Heart left ventricle (tissue), 16 donors: ENCODE data around the gene RNF123. TPM values are rescaled to one million over a fixed set of nuclear protein-coding genes. Genes with fewer than 3 reads are reported as not detected.
A peak's percentile ranks its signal among the peaks of the same experiment; 100 is the strongest.

Source experiments
- ATAC-seq, 4 donors: fragments of 200-7000 bp; cut with Tn5 transposase; one replicate each; pipeline ENCODE4 v1.9.1; 2020 to 2022; ENCODE audit warnings: moderate library complexity in 4 of 4, mild to moderate bottlenecking in 3 of 4, moderate number of reproducible peaks in 1 of 4
- DNase-seq, 5 donors: peaks; one replicate each; pipeline ENCODE4 v3.0.0-alpha.2; 2020
- H3K27ac ChIP-seq, 12 donors: fragments of 200-600 bp; sonication (generic) in 4 of 12; one replicate each; pipeline versions ENCODE4 v1.5.0 to v1.8.0; 2016 to 2022; ENCODE audit warnings: mild to moderate bottlenecking in 2 of 12
- H3K27me3 ChIP-seq, 9 donors: fragments of 200-600 bp; sonication (generic) in 2 of 9; one replicate each; pipeline versions ENCODE4 v1.5.1 to v1.8.0; 2016 to 2022; ENCODE audit warnings: mild to moderate bottlenecking in 3 of 9
- H3K36me3 ChIP-seq, 9 donors: fragments of 200-600 bp; sonication (generic) in 2 of 9; one replicate each; pipeline versions ENCODE4 v1.5.0 to v1.8.0; 2018 to 2022; ENCODE audit warnings: mild to moderate bottlenecking in 2 of 9
- H3K4me1 ChIP-seq, 12 donors: fragments of 200-600 bp; sonication (generic) in 4 of 12; one replicate each; pipeline versions ENCODE4 v1.5.0 to v1.8.0; 2016 to 2022; ENCODE audit warnings: mild to moderate bottlenecking in 3 of 12
- H3K4me3 ChIP-seq, 12 donors: fragments of 200-600 bp; sonication (generic) in 4 of 12; one replicate each; pipeline versions ENCODE4 v1.5.0 to v1.8.0; 2017 to 2022; ENCODE audit warnings: mild to moderate bottlenecking in 9 of 12, moderate library complexity in 4 of 12
- H3K9me3 ChIP-seq, 12 donors: fragments of 200-600 bp; sonication (generic) in 4 of 12; one replicate each; pipeline versions ENCODE4 v1.5.0 to v1.8.0; 2016 to 2022; ENCODE audit warnings: mild to moderate bottlenecking in 1 of 12
- CTCF ChIP-seq, 12 donors: fragments of 200-600 bp; sonication (generic) in 4 of 12; IDR thresholded peaks; one replicate each; pipeline versions ENCODE4 v1.5.0 to v1.8.0; 2018 to 2022; ENCODE audit warnings: antibody characterized with exemption in 12 of 12, mild to moderate bottlenecking in 5 of 12
- POLR2A ChIP-seq, 2 donors: fragments of 450-650 bp; IDR thresholded peaks; one replicate each; pipeline ENCODE4 v1.6.1; 2017; ENCODE audit warnings: antibody characterized with exemption in 2 of 2, mild to moderate bottlenecking in 2 of 2, moderate library complexity in 2 of 2
- WGBS, 4 donors: extraction: QIAGEN DNeasy Blood & Tissue Kit in 2 of 4; methylation state at CpG; one replicate each; pipeline versions ENCODE4 v1.1.5 to v1.1.7; 2013 to 2018; 5-methylcytosine and 5-hydroxymethylcytosine counted together
- intact Hi-C, 10 donors: fragments of 100-400 bp; cut with DNase I; formaldehyde crosslinking; loops; one replicate each; pipeline versions ENCODE4 v1.11.1 to v1.14.2; 2022
- polyA plus RNA-seq, 2 donors: library from polyadenylated mRNA; stranded (reverse); fragments of 200-250 nt; gene quantifications; one replicate each; pipeline ENCODE4 v1.2.3, GENCODE V29; 2013
- total RNA-seq, 9 donors: library from RNA; depleted of rRNA in 2 of 9; stranded (reverse); fragments of >200 nt in 2 of 9; fragmentation: NEBNext Ultra II Directional in 3 of 9; extraction: Animal tissue kit (Norgen Biotek cat#: 25700) in 3 of 9; gene quantifications; one replicate each; pipeline versions ENCODE4 v1.1.0 to v1.2.4, GENCODE V29; 2016 to 2023
- donor health status: ischemic (EF 13 %, LVEDD 7.1; RV severe dilation, severe dysfunction).
- donor health status: healthy with polysubstance abuse.
- donor health status: DM: no; HTN: yes; CAD: no.
- donor health status: DM: no; HTN: no; CAD: no.
- donor health status: ischemic (EF 25% LVEDD 6.9; RV normal size, moderate dysfunction).
- donor health status: ischemic (EF 25% LVEDD 5.7; RV mildly dilated, moderate dysfunction).
- donor health status: healthy.
- donor health status: DM: yes; HTN: yes; CAD: no.
- donor health status: ischemic (EF 35%, LVEDD 5.7; RV mildly dilated, moderate dysfunction).
- donor health status: nonischemic (EF 11% LVEDD 7.7; RV severe dilation, severe dysfunction).
- donor health status: DM: yes; HTN: yes; CAD: no.
- donor health status: PGD.
- donor health status: ischemic (EF 29% LVEDD 5.4; RV normal size, mild dysfunction).
- donor health status: nonischemic (EF 23%, LVEDD 6.1; RV moderate dilation, normal function).

RNF123 gene
- total and polyA plus RNA-seq, 11 donors: 27.7 to 61.4 (median 46.0) TPM

GRCh38 chr3:49712166-49712565, 22.8 kb downstream of the RNF123 start:
- peaks cover 0 to 55% (median 36%) of the 10 kb centered on the region in 9 donors for H3K36me3 ChIP-seq
- H3K27me3 ChIP-seq: no peaks in the 10 kb centered on the region
- DNase-seq (peak in 2 of 5 donors; percentile 1 to 38), ATAC-seq (no peak)
- TF ChIP-seq POLR2A (IDR thresholded peaks at IDR 0.05) (no peak), CTCF (IDR thresholded peaks at IDR 0.05) (no peak)
- H3K27ac ChIP-seq: no peak overlapping the region
- H3K4me1 ChIP-seq: no peaks in the 10 kb centered on the region
- intact Hi-C loops: loop anchor here in 2 of 10 donors (10.0 kb wide), 2 partner anchors 123 to 193 kb away; partner anchors contain the start of gene MST1R (in 1 of the 2)
- no peaks in the 10 kb centered on the region for H3K9me3 ChIP-seq
- H3K4me3 ChIP-seq: no peak overlapping the region
- 91 to 97% (median 95%) methylated on average over 6 to 11 of the region's 11 CpGs for WGBS, 4 donors

- DNase-seq (peak in 2 of 5 donors; percentile 5 to 42), ATAC-seq (no peak)
- Histone ChIP-seq H3K36me3 (peaks cover 0 to 56% (median 34%) of the 10 kb centered on the region in 9 donors), H3K27me3 (no peaks in the 10 kb centered on the region), H3K4me1 (no peaks in the 10 kb centered on the region), H3K4me3 (no peak overlapping the region), H3K27ac (no peak overlapping the region), H3K9me3 (no peaks in the 10 kb centered on the region)
- TF ChIP-seq CTCF (IDR thresholded peaks at IDR 0.05) (no peak), POLR2A (IDR thresholded peaks at IDR 0.05) (no peak)
- intact Hi-C loops: loop anchor here in 2 of 10 donors (10.0 kb wide), 2 partner anchors 122 to 192 kb away; partner anchors contain the start of gene MST1R (in 1 of the 2)
- 61 to 79% (median 73%) methylated on average over 5 to 7 of the region's 7 CpGs for WGBS, 4 donors
Measured at GRCh38 chr3:49712631-49713317, 23.4 kb downstream of the RNF123 start.

GRCh38 chr3:49713336-49714105, 24.2 kb downstream of the RNF123 start:
- no peak overlapping the region for H3K4me3 ChIP-seq
- DNase-seq (peak in 2 of 5 donors; percentile 18 to 55), ATAC-seq (no peak)
- 92 to 97% (median 95%) methylated on average over 21 to 25 of the region's 25 CpGs for WGBS, 4 donors
- H3K9me3 ChIP-seq: no peaks in the 10 kb centered on the region
- H3K36me3 ChIP-seq: peaks cover 0 to 56% (median 29%) of the 10 kb centered on the region in 9 donors
- no peak overlapping the region for H3K27ac ChIP-seq
- no peaks in the 10 kb centered on the region for H3K27me3 ChIP-seq
- intact Hi-C loops: loop anchor here in 2 of 10 donors (10.0 kb wide), 2 partner anchors 121 to 191 kb away; partner anchors contain the start of gene MST1R (in 1 of the 2)
- peaks cover 0 to 4% (median under 1%) of the 10 kb centered on the region in 12 donors for H3K4me1 ChIP-seq
- TF ChIP-seq CTCF (IDR thresholded peaks at IDR 0.05) (no peak), POLR2A (IDR thresholded peaks at IDR 0.05) (no peak)
